SK-N-SH treated with all-trans-retinoic acid at 6 μM for 48 hours (cell line): ENCODE data around the gene CD22.

Source experiments
- ARNTL ChIP-seq: fragments of 450-650 bp; formaldehyde crosslinking; IDR thresholded peaks from 2 replicates; pipeline ENCODE4 v1.5.0; 2020; ENCODE audit warnings: low read depth, mild to moderate bottlenecking, moderate library complexity, borderline replicate concordance
- BACH2 ChIP-seq: fragments of 250-450 bp; sonication (Bioruptor Pico); IDR thresholded peaks from 2 replicates; pipeline ENCODE4 v1.9.0; 2021; ENCODE audit warnings: mild to moderate bottlenecking, borderline replicate concordance
- ISL1 ChIP-seq: fragments of 250-450 bp; sonication (Bioruptor Pico); IDR thresholded peaks from 2 replicates; pipeline ENCODE4 v2.1.2; 2022; ENCODE audit warnings: mild to moderate bottlenecking, moderate library complexity
- ZNF70 ChIP-seq: fragments of 450-650 bp; formaldehyde crosslinking; IDR thresholded peaks from 2 replicates; pipeline ENCODE4 v1.5.0; 2020; ENCODE audit warnings: mild to moderate bottlenecking, moderate library complexity
- TF ChIP-seq, protein P1 (sequence below): fragments of 250-450 bp; sonication (Bioruptor Pico); IDR thresholded peaks from 2 replicates; pipeline ENCODE4 v1.5.0; 2020; ENCODE audit warnings: mild to moderate bottlenecking, moderate library complexity

- TF ChIP-seq ARNTL (CRISPR knock-in tag) (no peak), ISL1 (CRISPR knock-in tag) (no peak), BACH2 (CRISPR knock-in tag) (no peak), ZNF70 (no peak)
- TF ChIP-seq, protein P1, sequence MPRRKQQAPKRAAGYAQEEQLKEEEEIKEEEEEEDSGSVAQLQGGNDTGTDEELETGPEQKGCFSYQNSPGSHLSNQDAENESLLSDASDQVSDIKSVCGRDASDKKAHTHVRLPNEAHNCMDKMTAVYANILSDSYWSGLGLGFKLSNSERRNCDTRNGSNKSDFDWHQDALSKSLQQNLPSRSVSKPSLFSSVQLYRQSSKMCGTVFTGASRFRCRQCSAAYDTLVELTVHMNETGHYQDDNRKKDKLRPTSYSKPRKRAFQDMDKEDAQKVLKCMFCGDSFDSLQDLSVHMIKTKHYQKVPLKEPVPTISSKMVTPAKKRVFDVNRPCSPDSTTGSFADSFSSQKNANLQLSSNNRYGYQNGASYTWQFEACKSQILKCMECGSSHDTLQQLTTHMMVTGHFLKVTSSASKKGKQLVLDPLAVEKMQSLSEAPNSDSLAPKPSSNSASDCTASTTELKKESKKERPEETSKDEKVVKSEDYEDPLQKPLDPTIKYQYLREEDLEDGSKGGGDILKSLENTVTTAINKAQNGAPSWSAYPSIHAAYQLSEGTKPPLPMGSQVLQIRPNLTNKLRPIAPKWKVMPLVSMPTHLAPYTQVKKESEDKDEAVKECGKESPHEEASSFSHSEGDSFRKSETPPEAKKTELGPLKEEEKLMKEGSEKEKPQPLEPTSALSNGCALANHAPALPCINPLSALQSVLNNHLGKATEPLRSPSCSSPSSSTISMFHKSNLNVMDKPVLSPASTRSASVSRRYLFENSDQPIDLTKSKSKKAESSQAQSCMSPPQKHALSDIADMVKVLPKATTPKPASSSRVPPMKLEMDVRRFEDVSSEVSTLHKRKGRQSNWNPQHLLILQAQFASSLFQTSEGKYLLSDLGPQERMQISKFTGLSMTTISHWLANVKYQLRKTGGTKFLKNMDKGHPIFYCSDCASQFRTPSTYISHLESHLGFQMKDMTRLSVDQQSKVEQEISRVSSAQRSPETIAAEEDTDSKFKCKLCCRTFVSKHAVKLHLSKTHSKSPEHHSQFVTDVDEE = no peak
Measured at GRCh38 chr19:35349614-35350521, 20.9 kb downstream of the CD22 start.
